GM19351 (cell line): ENCODE measurements around the gene PRSS16.
"Not testable (repeated sequence)": the region's sequence is repeated elsewhere in the genome, so short reads cannot be mapped to it uniquely, and the experiment has no call there.

Experiments
- ATAC-seq: cut with Tn5 transposase; IDR thresholded peaks from one replicate; pipeline ENCODE4 v1.9.1; 2021; ENCODE audit warnings: mild to moderate bottlenecking, moderate library complexity; ENCODE audit not compliant: unreplicated experiment

PRSS16 gene

DNA sequence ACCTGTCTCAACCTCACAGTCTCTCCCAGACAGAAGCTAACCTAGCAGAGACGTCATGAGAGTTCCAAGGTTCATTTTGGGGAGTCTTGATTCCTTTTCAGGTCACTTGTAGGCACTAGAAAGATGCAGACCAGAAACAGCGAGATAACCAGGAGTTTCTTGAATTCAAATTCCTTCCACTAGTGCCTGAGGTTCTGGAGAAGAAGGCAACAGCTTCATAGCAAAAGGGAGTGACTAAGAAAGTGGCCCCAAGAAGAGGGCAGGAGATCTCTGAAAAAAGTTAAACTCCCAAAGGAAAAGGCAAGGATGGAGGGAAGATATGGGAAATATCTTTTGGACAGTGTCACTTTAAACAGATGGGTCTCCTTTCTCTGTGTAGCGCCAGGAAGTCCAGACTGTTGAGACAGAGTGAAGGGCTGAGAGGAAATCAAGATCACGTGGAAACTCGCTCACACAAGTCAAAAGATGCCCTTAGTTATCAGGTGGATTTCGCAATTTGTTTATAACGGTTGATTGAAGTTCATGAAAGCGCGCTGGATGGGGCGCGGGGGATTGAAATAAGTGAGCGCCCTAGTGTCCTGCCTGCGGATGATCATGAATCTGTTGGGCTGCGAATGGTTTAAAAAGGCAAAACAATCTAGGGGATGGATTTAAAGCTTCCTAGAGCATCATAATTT is 4.8 kb upstream of the PRSS16 start:
- no peak for ATAC-seq

DNA sequence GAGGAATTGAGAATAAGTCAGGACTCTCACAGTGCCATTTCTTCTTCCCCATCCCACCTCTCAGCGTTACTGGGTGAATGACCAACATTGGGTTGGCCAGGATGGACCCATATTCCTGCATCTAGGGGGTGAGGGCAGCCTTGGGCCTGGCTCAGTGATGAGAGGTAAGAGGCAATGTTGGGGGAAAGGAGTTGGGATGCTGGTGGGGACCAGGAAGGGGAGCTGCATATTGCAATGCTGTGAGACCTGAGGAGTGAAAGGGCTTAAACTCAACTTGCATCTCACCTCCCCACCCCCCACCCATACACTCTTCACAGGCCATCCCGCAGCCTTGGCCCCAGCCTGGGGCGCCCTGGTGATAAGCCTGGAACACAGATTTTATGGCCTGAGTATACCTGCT is 1.3 kb downstream of the PRSS16 start:
- no peak for ATAC-seq

DNA sequence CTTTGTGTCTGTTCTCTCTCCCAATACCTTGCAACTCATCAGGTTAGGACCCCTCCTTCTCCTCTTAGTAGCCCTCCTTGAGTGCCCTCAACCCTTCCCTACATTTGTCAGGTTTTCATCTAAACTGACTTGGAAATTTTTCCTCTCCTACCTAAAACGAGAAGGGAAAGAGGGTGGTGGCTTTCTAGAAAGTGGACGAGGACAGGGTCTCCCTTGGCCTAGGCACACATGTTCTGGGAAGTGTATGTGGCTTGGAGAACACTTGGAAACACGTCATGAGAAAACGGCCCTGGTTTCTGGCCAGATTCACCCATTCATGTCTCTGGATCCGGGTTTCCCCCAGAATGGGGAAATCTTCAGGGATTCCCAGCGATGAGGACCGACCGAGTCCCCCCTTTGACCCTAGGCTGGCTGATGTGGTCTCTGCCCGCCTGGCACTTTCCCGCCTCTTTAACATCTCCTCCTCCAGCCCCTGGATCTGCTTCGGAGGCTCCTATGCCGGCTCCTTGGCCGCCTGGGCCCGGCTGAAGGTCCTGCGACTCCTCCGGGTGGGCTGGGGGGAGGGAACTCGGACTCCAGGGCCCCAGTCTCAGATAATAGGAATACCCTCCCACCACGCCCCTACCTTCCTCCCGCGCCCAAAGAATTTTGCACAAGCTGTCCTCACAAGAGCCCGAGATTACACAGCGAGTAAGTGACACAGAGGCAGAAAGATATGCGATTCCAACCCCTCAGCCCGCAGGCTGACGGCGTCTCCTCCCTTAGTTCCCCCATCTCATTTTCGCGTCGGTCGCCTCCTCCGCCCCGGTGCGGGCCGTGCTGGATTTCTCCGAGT is 3.0 kb downstream of the PRSS16 start:
- no peak for ATAC-seq

DNA sequence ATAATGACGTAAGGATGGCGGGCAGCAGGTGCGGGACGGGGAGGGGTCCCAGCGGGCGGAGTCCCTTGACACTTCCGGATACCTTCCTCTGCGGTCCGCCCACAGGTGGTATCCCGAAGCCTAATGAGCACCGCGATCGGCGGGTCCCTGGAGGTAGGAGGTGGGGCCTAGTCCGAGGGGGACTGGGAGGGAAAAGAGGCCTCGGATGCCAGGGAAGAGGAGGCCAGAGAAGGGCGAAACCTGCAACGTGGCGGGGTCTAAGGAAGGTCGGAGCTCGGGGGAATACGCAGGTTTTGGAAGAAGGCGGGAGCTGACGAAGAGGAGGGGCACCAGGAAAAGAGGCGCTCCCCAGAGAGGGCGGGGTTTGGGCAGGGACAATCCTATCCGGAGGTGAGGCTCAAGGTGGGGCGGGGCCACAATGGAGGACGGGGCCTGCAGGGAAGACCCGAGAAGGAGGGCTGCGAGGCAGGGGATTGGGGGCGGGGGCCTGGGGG is 3.7 kb downstream of the PRSS16 start:
- peak; percentile 73 for ATAC-seq

DNA sequence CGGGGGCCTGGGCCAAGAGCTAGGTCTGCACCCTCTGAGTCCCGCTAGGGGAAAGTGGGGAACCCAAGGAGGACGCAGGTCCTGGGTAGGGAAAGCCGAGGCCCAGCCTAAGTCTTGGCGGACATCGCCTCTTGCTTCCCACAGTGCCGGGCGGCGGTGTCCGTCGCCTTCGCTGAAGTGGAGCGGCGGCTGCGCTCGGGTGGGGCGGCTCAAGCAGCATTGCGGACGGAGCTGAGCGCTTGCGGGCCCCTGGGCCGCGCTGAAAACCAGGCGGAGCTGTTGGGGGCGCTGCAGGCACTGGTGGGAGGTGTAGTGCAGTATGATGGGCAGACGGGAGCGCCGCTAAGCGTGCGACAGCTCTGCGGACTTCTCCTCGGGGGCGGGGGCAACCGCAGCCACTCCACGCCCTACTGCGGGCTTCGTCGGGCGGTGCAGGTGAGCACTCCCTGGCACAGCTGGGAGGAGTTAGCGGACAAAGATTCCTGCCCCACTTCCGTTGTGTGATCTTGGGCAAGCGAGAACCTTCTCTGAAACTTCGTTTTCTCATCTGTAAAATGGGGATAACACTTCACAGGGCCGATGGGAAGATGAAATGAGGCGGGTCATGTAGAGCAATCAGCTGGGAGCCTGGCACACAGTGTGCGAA is 4.2 kb downstream of the PRSS16 start:
- peak; percentile 88 for ATAC-seq

DNA sequence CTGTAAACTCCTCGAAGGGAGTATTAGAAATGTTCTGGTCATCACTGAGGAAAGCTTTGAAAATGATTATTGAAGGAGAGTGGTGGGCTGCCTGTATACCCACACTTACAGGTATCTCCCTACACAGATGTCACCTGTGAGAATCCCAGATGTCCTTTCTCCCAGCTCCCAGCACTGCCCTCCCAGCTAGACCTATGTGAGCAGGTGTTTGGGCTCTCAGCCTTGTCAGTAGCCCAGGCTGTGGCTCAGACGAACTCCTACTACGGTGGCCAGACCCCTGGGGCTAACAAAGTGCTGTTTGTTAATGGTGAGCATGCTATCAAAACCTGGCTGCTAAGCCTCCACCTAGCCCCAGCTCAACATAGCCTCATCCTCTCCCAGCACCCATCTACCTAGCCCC is 7.1 kb downstream of the PRSS16 start:
- ATAC-seq, result no peak

DNA sequence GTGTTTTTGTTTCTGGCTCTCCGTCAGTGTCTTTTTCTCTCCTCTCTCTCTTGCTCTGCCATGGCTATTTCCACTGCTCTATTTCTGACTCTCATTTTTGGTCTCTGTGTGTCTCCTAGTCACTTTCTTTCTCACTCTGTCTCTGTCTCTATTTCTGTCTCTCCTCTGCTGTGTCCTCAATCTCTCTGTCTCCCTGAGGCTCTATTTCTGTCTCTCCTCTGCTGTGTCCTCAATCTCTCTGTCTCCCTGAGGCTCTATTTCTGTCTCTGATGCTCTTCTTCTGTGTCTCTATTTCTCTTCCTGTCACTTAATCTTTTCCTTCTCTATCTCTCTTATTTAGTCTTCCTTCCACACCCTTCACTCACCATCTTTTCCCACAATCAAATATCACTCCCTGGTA is 8.4 kb downstream of the PRSS16 start:
- ATAC-seq, result no peak

DNA sequence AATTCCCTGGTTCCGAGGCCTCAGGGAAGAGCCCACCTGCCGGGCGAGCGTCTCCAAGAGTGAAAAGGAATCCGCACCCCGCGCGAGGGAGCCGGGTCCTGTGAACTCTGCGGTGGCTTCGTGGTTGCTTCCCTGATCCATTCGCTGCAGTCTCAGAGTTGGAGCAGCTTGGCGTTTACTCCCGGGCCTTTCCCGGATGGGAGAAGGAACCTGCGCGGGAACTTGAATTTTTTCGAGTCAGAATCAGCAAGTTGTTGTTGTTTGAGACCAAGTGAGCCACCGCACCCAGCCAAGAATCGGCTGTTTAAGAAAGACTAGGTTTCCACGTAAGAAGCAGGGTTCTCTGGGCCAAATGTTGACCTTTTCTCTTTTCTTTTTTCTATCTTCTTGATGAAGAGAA is 12.9 kb downstream of the PRSS16 start:
- no peak for ATAC-seq

DNA sequence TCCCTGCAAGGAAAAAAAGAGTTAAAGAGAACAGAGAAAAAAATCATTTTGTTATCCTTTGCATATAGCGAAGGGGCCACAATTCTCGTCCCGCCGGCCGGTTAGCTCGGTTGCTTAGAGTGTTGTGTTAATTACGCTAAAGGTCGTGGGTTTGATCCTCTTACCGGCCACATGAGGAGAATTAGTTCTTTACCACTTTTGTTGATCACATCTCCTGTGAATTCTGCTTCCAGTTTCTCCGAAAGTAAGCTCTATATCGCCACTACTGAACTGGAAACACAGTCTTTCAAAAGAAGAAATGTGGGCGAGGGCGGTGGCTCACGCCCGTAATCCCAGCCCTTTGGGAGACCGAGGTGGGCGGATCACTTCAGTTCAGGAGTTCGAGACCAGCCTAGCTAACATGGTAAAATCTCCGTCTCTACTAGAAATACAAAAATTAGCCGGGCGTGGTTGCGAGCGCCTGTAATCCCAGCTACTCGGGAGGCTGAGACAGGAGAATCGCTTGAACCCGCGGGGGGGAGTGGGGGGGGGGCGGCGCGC is 13.4 kb downstream of the PRSS16 start:
- no peak for ATAC-seq

DNA sequence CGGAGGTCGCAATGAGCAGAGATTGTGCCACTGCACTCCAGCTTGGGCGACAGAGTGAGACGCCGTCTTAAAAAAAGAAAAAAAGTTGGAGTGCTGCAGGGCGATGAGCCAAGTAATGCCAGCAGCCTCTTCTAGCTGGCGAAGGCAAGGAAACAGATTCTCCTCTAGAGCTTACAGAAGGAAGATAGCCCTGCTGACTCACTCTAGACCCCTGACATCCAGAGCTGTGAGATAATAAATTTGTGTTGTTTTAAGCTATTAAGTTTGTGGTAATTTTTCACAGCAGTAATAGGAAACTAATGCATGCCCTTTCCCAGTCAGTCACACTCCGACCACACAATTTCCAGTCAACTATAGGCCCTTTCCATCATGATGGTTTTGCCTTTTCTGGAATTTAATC is 16.4 kb downstream of the PRSS16 start:
- no peak for ATAC-seq

DNA sequence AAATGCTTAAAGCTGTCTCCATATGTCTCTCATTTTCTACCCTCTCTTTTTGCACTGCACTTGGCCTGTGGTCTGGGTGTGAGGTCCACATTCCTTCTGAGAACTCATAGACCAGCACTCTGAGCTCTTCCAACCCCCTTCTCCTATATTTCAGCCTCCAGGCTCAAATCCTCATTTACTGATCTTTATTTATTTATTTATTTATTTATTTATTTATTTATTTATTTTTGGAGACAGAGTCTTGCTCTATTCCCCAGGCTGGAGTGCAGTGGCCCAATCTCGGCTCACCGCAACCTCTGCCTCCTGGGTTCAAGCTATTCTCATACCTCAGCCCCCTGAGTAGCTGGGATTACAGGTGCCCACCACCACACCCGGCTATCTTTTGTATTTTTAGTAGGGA is 19.5 kb downstream of the PRSS16 start:
- ATAC-seq, result not testable (repeated sequence)

DNA sequence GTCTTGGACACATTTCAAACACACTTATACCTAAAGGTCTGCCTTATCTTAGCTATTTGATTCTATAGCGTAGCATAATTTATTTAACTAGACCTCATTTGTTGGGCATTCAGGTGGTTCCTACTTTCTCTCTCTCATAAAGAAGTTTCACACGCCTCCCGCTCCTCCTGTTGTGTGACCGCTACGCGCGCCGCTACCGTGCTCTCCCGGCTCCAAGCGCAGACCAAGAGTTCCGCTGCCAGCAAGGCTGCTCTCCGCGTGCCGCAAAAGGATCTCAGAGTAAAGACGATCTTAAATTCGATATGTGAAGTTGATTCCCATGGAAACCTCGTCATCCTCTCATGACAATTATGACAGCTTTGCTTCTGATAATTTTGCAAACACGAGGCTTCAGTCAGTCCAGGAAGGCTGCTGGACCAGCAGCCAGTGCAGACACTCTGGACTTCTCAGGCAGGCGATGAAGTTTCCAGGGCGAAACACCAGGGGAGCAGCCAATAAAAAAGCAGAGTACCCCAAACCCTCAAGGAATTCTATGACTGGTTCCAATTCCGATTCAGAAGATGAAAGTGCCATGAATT is 20.4 kb downstream of the PRSS16 start:
- ATAC-seq, result no peak

DNA sequence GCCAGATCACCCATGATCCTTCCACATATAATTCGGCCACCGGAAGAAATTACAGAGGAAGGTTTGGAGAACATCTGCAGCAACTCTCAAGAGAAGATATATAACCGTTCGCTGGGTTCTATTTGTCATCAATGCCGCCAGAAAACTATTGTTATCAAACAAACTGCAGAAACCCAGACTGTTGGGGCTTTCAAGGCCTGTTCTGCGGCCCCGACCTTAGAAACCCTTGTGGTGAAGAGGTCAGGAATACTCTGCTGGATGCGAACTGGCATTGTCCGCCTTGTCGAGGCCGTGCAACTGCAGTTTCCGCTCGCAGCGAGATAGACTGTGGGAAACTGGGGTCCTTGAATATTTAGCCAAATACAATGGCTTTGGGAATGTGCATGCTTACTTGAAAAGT is 21.3 kb downstream of the PRSS16 start:
- ATAC-seq, result no peak

DNA sequence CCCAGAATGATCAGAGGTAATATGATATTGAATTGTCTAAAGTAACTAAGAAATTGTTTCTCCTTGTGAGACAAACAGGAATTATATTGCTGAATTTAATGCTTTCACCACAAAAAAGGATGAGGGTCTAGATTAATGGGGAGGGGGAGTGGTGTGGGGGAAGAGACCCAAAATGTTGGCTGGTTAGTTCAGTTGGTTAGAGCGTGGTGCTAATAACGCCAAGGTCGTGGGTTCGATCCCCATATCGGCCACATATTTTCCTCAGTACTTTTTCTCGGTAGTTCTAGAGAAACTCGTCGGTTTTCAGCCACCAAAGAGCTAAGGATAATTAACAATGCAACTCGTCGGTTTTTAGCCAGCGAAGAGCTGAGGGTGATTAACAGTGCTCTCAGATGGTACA is 26.3 kb downstream of the PRSS16 start:
- ATAC-seq, result no peak

DNA sequence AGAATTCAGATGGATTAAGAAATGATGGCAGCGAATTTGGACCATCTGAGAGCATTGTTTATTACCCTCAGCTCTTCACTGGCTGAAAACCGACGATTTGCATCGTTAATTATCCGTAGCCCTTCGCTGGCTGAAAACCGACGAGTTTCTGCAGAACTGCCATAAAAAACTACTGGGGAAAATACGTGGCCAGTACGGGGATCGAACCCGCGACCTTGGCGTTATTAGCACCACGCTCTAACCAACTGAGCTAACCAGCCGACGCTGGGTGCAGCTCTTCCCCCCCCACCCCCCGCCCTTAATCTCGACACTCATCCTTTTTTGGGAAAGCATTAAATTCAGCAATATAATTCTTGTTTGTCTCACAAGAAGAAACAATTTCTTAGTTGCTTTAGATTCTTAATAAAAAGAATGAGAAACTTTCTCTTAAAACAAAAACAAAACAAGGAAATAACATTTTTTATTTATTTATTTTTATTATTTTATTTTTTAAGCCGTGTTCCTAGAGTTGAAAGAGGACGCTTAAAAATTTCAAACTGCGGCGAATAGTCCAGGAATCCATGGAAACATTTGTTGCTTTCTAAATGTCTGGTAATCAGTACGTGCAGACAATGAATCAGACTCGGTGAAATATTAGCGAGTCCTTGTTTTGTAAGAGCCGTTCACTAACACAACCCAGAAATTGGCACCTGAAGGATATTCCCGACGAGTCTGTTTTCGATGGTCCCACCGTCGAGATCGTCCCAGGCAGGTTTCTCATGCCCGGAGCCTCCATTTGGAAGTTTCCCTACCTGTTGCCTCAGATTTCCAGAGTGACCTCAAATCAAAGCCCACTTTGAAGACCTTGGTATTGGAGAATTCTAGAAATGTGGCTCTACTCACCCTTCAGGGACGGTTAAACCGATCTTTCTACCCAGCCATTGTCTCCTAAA is 27.8 kb downstream of the PRSS16 start:
- ATAC-seq, result no peak

DNA sequence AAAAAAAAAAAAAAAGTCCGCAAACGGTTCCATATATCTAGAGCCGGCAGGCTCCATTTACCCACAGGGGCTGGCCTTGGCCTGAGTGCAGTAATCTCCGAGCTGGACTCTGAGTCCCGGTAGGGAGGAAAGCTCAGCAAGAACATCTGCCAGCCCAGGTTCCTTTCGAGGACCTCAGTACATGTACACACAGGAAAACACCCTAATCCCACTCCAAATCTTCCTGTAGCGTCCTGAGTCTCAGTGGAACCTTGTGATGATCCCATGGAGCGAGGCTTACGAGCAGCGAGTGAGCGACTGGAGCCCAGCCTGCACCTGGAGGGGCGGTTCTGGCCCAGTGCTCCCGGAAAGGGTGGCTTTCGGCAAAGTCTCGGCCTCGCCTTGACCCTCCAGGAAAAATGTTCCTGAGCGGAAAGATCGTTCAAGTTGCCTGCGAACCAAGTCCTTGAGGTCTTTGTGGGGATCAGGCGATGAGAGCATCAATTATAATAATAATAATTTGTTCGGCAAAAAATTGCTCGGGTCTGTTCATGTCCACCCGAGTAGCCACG is 32.1 kb downstream of the PRSS16 start:
- ATAC-seq, result no peak

DNA sequence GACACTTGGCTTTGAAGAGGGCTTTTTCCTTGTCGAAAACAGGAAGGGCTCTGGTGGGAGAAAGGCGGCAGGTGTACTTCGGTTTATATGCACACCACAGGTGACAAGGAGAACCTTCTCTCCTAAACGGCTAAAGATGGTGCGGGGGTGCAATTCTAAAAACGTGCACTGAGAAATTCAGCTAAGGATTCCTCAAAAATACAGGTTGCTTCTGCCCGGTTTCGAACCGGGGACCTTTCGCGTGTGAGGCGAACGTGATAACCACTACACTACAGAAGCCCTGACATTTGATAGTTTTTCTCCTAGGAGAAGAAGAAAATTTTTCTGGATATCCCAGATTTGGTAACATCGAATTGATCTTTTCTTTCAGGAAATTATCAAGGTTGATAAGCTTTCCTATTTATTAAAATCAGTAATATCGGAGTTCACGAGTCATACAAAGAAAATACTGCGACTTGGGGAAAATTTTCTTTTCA is 32.6 kb downstream of the PRSS16 start:
- ATAC-seq, result no peak

DNA sequence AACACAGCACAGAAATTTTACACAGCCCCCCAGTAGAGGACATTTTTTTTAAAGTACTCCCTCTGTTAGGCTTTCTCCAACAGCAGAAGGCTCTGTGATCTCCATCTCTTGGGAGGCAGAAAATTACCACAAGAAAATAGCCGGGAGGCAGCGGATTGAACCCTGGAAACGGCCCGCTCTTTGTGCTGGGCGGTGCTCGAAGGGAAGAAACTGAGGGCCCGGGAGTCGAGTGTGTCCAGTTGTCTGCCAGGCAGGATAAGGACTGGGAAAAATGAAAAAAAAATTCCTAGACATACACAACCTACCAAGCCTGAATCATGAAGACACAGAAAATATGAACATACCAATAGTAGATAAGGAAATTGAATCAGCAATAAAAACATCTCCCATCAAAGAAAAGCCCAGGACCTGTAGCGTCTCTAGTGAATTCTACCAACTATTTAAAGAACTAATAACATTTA is 33.1 kb downstream of the PRSS16 start:
- ATAC-seq, result no peak

DNA sequence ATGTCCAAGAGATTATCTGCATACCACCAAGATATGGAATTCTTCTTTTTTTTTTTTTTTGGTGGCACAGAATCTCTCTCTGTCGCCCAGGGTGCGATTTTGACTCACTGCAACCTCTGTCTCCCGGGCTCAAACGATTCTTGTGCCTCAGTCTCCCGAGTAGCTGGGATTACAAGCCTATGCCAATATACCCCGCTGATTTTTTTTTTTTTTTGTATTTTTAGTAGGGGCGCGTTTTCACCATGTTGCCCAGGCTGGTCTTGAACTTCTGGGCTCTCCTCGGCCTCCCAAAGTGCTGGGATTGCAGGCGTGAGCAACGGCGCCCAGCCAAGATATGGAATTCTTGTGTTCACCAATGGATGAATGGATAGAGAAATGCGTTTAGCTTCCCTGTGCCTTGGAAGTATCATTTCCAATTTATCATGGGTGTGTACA is 33.6 kb downstream of the PRSS16 start:
- no peak for ATAC-seq

DNA sequence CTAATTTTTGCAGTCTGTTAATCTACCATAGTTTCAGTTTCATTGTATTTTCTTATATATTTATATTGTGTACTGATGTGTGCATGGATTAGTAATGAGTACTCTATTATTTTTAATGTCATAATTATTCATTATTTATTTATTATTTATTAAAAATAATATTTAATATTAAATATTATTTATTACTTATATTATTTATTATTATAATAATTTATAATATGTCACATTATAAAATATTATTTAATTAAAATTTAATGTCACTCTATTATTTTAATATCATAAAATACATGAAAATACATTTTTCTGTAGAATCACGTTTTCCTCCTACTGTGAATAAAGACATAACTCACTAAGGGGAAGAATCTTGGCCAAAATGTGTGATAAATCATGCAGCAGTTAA is 34.1 kb downstream of the PRSS16 start:
- no peak for ATAC-seq
